Superior temporal gyrus (tissue), 1 donor: ENCODE results near the gene MFSD12.

Experiments used
- DNase-seq: peaks from one replicate; pipeline ENCODE4 v3.0.0-alpha.2; 2016; ENCODE audit errors: extremely low spot score

Gene MFSD12

DNA sequence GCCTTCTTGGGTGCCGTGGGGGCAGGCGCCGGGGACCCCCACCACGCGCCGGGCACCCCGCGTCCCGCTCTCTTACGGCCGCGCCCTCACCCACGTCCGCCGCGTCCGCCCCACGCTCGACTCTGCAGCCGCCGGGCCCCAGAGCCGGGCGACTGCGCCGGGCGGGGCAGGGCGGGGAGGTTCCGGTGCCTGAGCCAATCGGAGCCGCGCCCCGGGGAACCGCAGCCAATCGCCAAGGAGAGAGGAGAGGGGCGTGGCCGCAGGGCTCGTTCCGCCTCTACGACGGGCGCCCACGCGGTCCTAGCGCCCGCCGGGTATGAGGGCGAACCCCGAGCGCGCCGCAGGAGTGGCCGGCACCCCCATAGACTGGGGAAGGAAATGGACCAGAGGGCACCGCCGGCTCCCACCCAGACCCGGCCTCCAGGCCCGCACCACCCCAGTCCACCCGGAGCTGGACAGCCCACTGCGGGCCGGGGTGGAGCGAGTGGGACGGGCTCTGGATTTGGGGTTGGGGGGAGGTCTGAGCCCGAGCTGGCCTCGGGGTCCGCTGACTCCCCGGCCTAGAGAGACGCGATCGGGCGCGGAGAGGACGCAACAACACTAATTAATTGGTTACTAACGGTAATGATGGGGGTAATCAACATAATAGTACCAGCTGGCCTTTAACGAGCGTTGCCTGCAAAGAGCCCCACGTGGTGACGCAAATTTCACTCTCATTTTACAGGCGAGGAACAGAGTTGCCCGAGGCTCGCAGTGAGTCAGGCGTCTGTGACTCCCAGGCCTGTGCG is at the start of gene MFSD12:
Gene MFSD12, minus strand, starts transcription at position 126 of the 788 bp plus-strand sequence. CDS start 183 bp downstream, outside the sequence.
- peak; percentile 96 for DNase-seq

GRCh38 chr19:3606690-3607289 is 49.4 kb upstream of the MFSD12 start, which contains the start of gene TBXA2R:
TBXA2R (minus strand) TSS chr19:3606875; CDS start chr19:3600634, 6,241 bp downstream.
- no peak for DNase-seq

GRCh38 chr19:3606174-3606689 is 48.8 kb upstream of the MFSD12 start:
- no peak for DNase-seq

- DNase-seq = no peak
Observed at GRCh38 chr19:3605770-3606169, 48.4 kb upstream of the MFSD12 start.

- DNase-seq = no peak
Observed at GRCh38 chr19:3605361-3605760, 48.0 kb upstream of the MFSD12 start.

- DNase-seq = no peak
Observed at GRCh38 chr19:3604987-3605343, 47.6 kb upstream of the MFSD12 start.

GRCh38 chr19:3604227-3604986 is 47.0 kb upstream of the MFSD12 start:
- no peak for DNase-seq

DNA sequence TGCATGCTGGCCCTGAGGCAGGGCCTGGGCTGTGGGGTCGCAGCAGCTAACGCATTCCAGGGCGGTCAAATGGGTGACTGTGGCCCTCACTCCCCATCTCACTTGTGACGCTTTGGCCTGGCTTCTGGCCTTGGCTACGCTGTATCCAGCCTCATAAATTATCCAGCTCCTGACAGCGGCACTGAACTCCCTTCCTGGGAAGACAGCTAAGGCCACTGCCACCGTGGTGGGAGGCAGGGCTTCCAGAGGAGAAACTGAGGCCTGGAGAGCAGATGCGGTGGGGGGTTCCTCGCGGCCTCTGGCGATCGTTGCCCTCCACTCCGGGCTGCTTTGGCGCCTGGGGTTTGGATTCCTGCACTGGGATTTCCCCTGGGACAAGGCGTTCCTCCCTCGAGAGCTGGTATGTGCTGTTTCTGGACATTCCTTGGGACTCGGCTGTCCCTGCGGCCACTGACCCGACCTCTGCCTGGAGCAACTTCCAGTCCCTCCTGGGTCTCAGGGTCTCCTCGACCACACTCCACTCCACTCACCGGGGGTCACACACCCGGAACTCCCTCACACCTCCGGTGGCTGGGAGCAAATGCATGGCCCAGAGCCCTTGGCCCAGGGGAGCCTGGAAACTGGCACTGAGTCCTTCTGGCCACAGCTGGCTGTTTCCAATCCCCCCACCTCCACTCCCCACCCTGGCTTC is 45.9 kb upstream of the MFSD12 start:
- DNase-seq = no peak

DNA sequence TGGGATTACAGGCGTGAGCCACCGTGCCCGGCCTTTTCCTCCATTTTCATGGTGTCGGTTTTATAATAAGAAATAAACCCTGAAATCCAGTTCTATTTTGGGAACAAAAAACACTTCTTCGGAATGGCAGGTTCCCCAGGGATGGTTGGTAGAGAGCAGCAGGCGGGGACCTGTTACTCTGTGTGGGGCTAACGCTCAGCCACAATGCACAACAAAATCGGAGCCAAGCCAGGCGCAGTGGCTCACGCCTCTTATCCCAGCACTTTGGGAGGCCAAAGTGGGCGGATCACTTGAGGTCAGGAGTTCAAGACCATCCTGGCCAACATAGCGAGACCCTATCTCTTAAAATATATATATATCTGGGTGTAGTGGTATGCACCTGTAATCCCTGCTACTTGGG is 43.6 kb upstream of the MFSD12 start:
- no peak for DNase-seq

GRCh38 chr19:3599776-3600187 is 42.4 kb upstream of the MFSD12 start:
- DNase-seq = no peak

GRCh38 chr19:3595521-3596061 is 38.2 kb upstream of the MFSD12 start:
- no peak for DNase-seq

GRCh38 chr19:3593156-3593555 is 35.8 kb upstream of the MFSD12 start:
- DNase-seq = no peak

- DNase-seq = no peak
Observed at GRCh38 chr19:3591876-3592613, 34.7 kb upstream of the MFSD12 start.

DNA sequence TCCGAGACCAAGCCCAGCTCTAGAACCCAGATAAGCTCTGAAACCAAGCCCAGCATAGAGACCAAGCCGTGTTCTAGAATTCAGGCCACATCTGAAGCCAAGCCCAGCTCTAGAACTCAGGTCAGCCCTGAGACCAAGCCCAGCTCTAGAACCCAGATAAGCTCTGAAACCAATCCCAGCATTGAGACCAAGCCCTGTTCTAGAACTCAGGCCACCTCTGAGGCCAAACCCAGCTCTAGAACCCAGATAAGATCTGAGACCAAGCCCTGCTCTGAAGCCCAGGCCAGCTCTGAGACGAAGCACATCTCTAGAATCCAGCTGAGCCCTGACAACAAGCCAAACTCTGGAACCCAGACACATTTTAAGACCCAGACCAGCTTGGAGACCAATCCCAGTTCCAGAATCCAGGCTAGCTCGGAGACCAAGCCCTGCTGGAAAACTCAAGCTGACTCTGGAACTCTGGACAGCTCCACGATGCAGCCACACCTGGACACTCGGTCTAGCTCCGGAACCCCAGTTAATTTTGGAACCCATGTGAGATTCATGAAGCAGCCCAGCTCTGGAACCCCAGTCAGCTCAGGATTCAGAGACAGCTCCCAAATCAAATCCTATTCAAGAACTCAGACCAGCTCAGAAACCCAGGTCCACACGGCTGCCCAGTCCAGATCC is 33.7 kb upstream of the MFSD12 start:
- DNase-seq = no peak

DNA sequence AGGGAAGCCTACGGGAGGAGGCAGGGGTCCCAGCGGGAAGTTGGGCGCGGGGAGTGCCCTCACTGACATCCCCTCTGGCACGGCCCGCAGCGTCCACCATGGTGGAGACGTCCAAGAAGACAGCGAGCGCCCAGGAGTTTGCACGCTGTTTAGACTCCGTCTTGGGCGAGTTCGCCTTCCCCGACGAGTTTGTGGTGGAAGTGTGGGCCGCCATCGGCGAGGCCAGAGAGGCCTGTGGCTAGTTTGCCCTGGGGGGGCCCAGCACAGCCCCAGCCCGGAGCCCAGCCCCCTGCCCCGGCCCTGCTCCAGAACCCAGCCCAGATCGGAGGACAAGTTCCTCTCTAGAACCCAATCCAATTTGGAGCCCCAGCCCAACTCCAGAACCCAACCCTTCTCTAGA is 32.6 kb upstream of the MFSD12 start:
- no peak for DNase-seq

- no peak for DNase-seq
Observed at GRCh38 chr19:3589439-3589838, 32.1 kb upstream of the MFSD12 start.

DNA sequence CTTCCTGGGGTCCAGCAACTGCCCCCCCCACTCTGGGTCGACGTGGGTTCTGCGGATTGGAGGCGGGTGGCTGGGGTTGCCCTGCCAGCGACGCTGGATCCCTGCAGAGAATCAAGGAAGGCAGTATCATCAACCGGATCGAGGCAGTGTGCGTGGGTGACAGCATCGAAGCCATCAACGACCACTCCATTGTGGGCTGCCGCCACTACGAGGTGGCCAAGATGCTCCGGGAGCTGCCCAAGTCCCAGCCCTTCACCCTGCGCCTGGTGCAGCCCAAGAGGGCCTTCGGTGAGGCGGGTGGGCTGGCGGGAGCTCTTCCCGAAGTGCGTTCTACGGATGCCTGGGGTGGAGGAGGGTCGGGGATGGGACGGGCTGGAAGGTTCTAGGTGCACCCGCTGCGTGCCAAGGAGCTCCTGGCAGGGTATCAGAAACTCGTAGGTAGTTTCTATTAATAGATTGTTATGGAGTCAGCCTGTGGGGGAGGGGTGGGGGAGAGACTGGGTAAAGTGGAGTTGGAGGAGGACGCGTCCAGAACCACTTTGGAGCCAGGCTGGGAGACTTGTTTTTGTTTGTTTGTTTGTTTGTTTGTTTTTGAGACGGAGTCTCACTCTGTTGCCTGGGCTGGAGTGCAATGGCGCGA is 29.4 kb upstream of the MFSD12 start:
- no peak for DNase-seq

- DNase-seq = no peak
Observed at GRCh38 chr19:3586127-3586626, 28.8 kb upstream of the MFSD12 start.

- DNase-seq = no peak
Observed at GRCh38 chr19:3585301-3586126, 28.1 kb upstream of the MFSD12 start, which contains the start of gene GIPC3. GIPC3 (plus strand) TSS chr19:3585478; CDS start chr19:3585598, 120 bp downstream.
